HepG2 (cell line): ENCODE data around the gene NFIC. TPM values are rescaled to one million over a fixed set of nuclear protein-coding genes. Genes with fewer than 3 reads are reported as not detected.

Experiments
- ADNP ChIP-seq: sonication (generic); formaldehyde crosslinking; IDR thresholded peaks from 2 replicates; pipeline ENCODE4 v1.4.0; 2020; ENCODE audit warnings: missing genetic modification reagents
- GABPA ChIP-seq, 2 experiments: IDR thresholded peaks; 2 replicates each; pipeline ENCODE4 v1.6.1; 2011 to 2016; ENCODE audit warnings: low read depth in 2 of 2, low read length in 1 of 2, missing biosample characterization in 1 of 2, missing genetic modification characterization in 1 of 2
- KDM1A ChIP-seq: IDR thresholded peaks from 2 replicates; pipeline ENCODE4 v1.6.1; 2016; ENCODE audit warnings: missing compliant biosample characterization
- LCORL ChIP-seq, 2 experiments: fragments of 450-650 bp in 1 of 2; sonication (generic) in 1 of 2; formaldehyde crosslinking in 1 of 2; IDR thresholded peaks; 2 replicates each; pipeline versions ENCODE4 v1.5.0 to v1.6.1; 2017 to 2020; ENCODE audit warnings: antibody characterized with exemption in 1 of 2, missing genetic modification reagents in 1 of 2
- ONECUT2 ChIP-seq: sonication (generic); formaldehyde crosslinking; IDR thresholded peaks from 2 replicates; pipeline ENCODE4 v1.4.0; 2020; ENCODE audit warnings: missing genetic modification reagents
- SMARCC2 ChIP-seq: fragments of 450-650 bp; IDR thresholded peaks from 2 replicates; pipeline ENCODE4 v1.6.1; 2017; ENCODE audit warnings: antibody characterized with exemption, mild to moderate bottlenecking
- SP140L ChIP-seq: sonication (generic); formaldehyde crosslinking; IDR thresholded peaks from 2 replicates; pipeline ENCODE4 v1.4.0; 2020; ENCODE audit warnings: missing genetic modification reagents, borderline replicate concordance
- ZFP36L1 ChIP-seq: sonication (generic); formaldehyde crosslinking; IDR thresholded peaks from 2 replicates; pipeline ENCODE4 v1.8.0; 2022; ENCODE audit warnings: mild to moderate bottlenecking, missing genetic modification reagents, moderate library complexity
- ZNF207 ChIP-seq: fragments of 450-650 bp; IDR thresholded peaks from 2 replicates; pipeline ENCODE4 v1.6.1; 2016; ENCODE audit warnings: antibody characterized with exemption, borderline replicate concordance
- ZNF317 ChIP-seq: sonication (generic); formaldehyde crosslinking; IDR thresholded peaks from 2 replicates; pipeline ENCODE4 v1.5.0; 2020; ENCODE audit warnings: mild to moderate bottlenecking, missing genetic modification reagents
- ZNF737 ChIP-seq: sonication (generic); formaldehyde crosslinking; IDR thresholded peaks from 2 replicates; pipeline ENCODE4 v1.5.0; 2020; ENCODE audit warnings: missing genetic modification reagents, mild to moderate bottlenecking, borderline replicate concordance
- ZNF746 ChIP-seq: sonication (generic); formaldehyde crosslinking; IDR thresholded peaks from 2 replicates; pipeline ENCODE4 v1.8.0; 2022; ENCODE audit warnings: mild to moderate bottlenecking, missing genetic modification reagents
- ZNF768 ChIP-seq: sonication (generic); formaldehyde crosslinking; IDR thresholded peaks from 2 replicates; pipeline ENCODE4 v1.4.0; 2020; ENCODE audit warnings: missing genetic modification reagents
- polyA plus RNA-seq, 8 experiments: library from polyadenylated mRNA; depleted of rRNA in 3 of 8; stranded (reverse) in 7 of 8; unstranded in 1 of 8; fragments of >200 nt; fragmentation: Illumina TruSeq in 4 of 8; extraction: Trizol in 4 of 8; gene quantifications; 2 replicates each; pipeline versions ENCODE4 v1.2.1 to v1.2.3, GENCODE V29; 2011 to 2016; ENCODE audit warnings: low read depth in 4 of 8, missing spikeins in 1 of 8, mixed read lengths in 1 of 8; ENCODE audit not compliant: insufficient read depth in 1 of 8
- total RNA-seq, 5 experiments: library from RNA; depleted of rRNA; stranded (reverse); fragments of >200 nt; fragmentation: Illumina TruSeq; extraction: Trizol; gene quantifications; 2 replicates each; pipeline ENCODE4 v1.2.3, GENCODE V29; 2016; ENCODE audit warnings: low read depth in 1 of 5
- TF ChIP-seq, protein P1 (sequence below): sonication (generic); formaldehyde crosslinking; IDR thresholded peaks from 2 replicates; pipeline ENCODE4 v1.5.1; 2020; ENCODE audit warnings: missing genetic modification reagents, mild to moderate bottlenecking, borderline replicate concordance
- TF ChIP-seq, protein P2 (sequence below): sonication (generic); formaldehyde crosslinking; IDR thresholded peaks from 2 replicates; pipeline ENCODE4 v1.8.0; 2022; ENCODE audit warnings: mild to moderate bottlenecking, missing genetic modification reagents, moderate library complexity
- TF ChIP-seq, protein P3 (sequence below): sonication (generic); formaldehyde crosslinking; IDR thresholded peaks from 2 replicates; pipeline ENCODE4 v1.8.0; 2022; ENCODE audit warnings: mild to moderate bottlenecking, missing genetic modification reagents, borderline replicate concordance
- TF ChIP-seq, protein P4 (sequence below): sonication (generic); formaldehyde crosslinking; IDR thresholded peaks from 2 replicates; pipeline ENCODE4 v1.4.0; 2020; ENCODE audit warnings: missing genetic modification reagents, borderline replicate concordance
- TF ChIP-seq, protein P5 (sequence below): sonication (generic); formaldehyde crosslinking; IDR thresholded peaks from 2 replicates; pipeline ENCODE4 v1.9.0; 2022; ENCODE audit warnings: missing genetic modification reagents, mild to moderate bottlenecking, borderline replicate concordance

NFIC gene
- total and polyA plus RNA-seq, 2 of the 13 experiments (the other 11 are each of a cell fraction or from before 2014, with no cell fraction given): 1.3 to 2.5 TPM

DNA sequence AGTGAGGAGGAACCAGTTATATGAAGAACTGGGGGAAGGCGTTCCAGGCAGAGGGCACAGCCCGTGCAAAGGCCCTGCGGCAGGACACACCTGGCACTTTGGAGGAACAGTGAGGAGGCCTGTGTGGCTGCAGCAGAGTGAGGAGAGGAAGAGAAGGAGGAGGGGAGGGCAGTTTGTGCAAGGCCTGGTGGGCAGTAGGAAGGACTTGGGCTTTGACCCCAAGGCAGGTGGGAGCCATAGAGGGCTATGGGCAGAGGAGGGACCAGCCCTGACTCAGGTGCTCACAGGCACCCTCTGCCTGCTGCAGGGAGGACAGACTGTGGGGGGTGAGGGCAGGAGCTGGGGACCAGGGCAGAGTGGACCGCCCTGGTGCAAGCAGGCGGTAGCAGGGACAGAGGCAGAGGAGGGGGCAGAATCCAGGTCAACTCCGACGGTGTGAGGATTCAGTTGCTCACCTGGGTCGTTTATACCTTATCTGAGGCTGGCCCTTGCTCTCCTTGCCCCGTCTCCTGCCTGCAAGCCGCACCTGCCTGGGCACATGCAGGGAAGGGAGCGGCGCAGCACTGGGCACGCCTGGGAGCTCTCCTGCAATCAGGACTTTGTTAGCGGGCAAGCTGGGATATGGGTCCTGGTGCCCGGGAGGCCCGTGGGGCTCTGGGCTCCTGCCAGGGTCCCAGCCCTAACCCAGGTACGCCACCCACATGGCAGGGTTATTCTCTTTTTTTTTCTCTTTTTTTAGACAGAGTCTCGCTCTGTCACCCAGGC, 34.8 kb downstream of the NFIC start (continued):
- TF ChIP-seq, protein P1, sequence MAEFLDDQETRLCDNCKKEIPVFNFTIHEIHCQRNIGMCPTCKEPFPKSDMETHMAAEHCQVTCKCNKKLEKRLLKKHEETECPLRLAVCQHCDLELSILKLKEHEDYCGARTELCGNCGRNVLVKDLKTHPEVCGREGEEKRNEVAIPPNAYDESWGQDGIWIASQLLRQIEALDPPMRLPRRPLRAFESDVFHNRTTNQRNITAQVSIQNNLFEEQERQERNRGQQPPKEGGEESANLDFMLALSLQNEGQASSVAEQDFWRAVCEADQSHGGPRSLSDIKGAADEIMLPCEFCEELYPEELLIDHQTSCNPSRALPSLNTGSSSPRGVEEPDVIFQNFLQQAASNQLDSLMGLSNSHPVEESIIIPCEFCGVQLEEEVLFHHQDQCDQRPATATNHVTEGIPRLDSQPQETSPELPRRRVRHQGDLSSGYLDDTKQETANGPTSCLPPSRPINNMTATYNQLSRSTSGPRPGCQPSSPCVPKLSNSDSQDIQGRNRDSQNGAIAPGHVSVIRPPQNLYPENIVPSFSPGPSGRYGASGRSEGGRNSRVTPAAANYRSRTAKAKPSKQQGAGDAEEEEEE (CRISPR knock-in tag): no peak
- TF ChIP-seq ZNF768 (CRISPR knock-in tag) (peak; percentile 71), ONECUT2 (no peak), ZNF207 (no peak), ZNF317 (CRISPR knock-in tag) (no peak), ZFP36L1 (no peak), LCORL (IDR thresholded peaks at IDR 0.05) (no peak), LCORL (CRISPR knock-in tag; IDR thresholded peaks at IDR 0.05) (no peak), ZNF746 (CRISPR knock-in tag) (no peak), GABPA (IDR thresholded peaks at IDR 0.05; ENCODE audit: low read depth, low read length) (no peak), GABPA (CRISPR knock-in tag; IDR thresholded peaks at IDR 0.05; ENCODE audit: low read depth) (no peak), SMARCC2 (no peak), KDM1A (CRISPR knock-in tag) (0 out of 2 replicates have a peak, but pooled peaks have one; percentile 61), ZNF737 (CRISPR knock-in tag) (no peak), ADNP (peak; percentile 76), SP140L (CRISPR knock-in tag) (no peak)
- TF ChIP-seq, protein P2, sequence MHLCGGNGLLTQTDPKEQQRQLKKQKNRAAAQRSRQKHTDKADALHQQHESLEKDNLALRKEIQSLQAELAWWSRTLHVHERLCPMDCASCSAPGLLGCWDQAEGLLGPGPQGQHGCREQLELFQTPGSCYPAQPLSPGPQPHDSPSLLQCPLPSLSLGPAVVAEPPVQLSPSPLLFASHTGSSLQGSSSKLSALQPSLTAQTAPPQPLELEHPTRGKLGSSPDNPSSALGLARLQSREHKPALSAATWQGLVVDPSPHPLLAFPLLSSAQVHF (CRISPR knock-in tag): no peak
- TF ChIP-seq, protein P3, sequence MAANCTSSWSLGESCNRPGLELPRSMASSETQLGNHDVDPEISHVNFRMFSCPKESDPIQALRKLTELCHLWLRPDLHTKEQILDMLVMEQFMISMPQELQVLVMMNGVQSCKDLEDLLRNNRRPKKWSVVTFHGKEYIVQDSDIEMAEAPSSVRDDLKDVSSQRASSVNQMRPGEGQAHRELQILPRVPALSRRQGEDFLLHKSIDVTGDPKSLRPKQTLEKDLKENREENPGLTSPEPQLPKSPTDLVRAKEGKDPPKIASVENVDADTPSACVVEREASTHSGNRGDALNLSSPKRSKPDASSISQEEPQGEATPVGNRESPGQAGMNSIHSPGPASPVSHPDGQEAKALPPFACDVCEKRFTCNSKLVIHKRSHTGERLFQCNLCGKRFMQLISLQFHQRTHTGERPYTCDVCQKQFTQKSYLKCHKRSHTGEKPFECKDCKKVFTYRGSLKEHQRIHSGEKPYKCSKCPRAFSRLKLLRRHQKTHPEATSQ (CRISPR knock-in tag): no peak
- TF ChIP-seq, protein P4, sequence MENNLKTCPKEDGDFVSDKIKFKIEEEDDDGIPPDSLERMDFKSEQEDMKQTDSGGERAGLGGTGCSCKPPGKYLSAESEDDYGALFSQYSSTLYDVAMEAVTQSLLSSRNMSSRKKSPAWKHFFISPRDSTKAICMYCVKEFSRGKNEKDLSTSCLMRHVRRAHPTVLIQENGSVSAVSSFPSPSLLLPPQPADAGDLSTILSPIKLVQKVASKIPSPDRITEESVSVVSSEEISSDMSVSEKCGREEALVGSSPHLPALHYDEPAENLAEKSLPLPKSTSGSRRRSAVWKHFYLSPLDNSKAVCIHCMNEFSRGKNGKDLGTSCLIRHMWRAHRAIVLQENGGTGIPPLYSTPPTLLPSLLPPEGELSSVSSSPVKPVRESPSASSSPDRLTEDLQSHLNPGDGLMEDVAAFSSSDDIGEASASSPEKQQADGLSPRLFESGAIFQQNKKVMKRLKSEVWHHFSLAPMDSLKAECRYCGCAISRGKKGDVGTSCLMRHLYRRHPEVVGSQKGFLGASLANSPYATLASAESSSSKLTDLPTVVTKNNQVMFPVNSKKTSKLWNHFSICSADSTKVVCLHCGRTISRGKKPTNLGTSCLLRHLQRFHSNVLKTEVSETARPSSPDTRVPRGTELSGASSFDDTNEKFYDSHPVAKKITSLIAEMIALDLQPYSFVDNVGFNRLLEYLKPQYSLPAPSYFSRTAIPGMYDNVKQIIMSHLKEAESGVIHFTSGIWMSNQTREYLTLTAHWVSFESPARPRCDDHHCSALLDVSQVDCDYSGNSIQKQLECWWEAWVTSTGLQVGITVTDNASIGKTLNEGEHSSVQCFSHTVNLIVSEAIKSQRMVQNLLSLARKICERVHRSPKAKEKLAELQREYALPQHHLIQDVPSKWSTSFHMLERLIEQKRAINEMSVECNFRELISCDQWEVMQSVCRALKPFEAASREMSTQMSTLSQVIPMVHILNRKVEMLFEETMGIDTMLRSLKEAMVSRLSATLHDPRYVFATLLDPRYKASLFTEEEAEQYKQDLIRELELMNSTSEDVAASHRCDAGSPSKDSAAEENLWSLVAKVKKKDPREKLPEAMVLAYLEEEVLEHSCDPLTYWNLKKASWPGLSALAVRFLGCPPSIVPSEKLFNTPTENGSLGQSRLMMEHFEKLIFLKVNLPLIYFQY (CRISPR knock-in tag): no peak
- TF ChIP-seq, protein P5, sequence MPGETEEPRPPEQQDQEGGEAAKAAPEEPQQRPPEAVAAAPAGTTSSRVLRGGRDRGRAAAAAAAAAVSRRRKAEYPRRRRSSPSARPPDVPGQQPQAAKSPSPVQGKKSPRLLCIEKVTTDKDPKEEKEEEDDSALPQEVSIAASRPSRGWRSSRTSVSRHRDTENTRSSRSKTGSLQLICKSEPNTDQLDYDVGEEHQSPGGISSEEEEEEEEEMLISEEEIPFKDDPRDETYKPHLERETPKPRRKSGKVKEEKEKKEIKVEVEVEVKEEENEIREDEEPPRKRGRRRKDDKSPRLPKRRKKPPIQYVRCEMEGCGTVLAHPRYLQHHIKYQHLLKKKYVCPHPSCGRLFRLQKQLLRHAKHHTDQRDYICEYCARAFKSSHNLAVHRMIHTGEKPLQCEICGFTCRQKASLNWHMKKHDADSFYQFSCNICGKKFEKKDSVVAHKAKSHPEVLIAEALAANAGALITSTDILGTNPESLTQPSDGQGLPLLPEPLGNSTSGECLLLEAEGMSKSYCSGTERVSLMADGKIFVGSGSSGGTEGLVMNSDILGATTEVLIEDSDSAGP (CRISPR knock-in tag): peak; percentile 43; the same call in 1 of the 2 replicates
